NCI-H146 treated with DMSO at 0.1 percent for 48 hours (cell line): ENCODE results near the gene FMNL1.

Experiments
- DNase-seq: peaks from one replicate; lab custom pipeline; 2025; ENCODE audit not compliant: unreplicated experiment; lab: John Stamatoyannopoulos, UW

FMNL1 gene

DNA sequence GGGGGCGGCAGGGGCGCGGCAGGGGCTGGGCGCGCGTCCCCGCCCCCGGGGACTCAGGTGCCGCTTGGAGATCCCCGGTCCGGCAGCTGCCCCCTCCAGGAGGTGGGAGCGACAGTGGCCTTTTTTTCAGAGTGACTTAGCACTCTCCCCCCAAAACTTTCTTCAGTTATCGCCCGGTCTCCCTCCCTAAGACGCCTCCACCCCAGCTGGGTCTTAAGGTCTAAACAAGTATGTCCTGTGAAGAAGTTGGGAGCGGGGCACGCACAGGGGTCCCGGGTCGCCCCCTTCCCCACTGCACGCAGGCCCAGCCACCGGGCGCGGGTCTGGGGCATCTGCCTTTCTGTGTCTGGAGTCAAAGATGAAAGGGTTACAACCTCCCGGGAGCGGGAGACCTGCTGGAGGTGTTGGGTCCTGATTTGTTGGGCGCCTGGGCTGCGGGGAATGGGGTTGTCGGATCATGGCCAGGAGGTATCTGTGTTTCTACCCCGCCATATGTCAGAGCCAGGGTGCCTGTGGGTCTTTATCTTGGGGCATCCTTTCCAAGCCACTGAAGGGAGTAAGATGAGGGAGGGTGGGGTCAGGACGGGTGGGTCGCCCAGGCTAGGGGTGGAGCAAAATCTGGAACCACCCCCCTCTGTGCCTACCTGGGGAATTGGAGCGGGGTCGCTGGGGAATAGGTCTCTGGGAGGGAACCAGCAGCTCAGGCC is 757 bp downstream of the FMNL1 start:
- DNase-seq = no peak

DNA sequence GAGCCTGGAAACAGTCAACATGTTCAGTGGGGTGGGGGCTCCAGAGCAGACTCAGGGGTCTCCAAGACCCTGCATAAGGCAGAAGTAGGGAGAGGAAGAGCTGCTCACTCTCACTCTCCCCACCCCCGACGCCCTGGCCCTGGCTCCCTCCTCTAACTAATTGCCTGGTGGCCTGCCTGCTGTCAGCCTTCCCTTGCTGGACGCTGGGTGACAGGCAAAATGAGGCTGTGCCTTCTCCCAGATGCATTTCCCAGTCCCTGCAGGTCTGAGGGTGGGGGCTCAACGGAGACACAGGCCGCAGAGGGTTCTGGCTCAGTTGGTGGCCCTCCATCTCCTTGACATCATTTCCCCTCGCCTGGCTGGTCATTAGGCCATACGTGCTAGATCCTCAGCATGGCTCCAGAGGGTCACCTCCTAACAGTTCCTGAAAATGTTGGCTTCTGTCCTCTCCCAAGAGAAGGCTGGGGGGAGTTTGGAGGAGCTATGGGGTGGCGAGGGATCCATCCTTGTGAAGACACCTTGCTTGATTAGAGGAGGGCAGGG is 1.4 kb downstream of the FMNL1 start:
- DNase-seq = no peak

DNA sequence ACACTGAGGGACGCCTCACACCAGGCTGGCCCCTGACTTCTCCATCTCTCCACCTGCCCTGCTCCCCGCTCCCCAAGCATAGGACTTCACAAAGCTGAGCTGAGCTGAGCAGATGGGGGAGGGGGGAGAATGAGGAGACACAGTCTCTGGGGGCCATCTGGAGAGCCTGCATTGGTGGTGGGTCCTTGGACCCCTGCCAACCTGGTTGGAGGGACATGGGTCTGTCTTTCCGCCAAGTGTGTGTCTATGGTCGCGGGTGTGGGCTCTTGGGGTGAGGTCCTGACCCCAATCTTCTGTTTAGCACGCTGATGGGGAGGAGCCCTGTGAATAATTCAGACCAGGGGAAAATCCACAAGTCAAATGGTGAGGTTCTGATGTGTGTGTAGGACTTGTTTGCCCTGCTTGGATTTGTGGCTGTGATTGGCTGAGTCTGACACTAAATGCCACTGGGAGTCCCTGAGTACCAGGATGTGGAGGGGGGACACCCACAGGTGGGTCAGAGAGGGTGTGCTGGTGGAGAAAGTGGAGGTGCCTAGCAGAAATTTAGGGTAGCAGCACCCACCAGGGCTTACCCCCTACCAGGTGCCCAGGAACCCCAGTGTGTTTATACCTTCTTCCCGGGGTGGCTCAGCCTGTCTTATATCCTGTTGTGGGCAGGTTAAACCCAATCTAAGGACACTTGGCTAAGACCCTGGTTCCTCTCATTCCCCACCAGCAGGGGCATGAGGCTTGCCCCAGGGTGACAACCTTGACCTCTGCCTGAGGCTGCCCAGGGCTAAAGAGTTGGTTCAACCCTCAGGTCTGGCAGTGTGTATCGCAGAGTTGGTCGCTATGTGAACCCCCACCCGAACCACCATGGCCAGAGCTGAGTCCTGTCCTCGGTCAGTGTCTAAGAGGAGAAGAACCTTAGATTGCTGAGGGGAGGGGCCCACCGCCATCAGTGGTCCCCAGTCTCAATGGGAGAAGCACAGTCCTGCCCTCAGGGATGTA is 2.1 kb downstream of the FMNL1 start:
- DNase-seq = no peak

DNA sequence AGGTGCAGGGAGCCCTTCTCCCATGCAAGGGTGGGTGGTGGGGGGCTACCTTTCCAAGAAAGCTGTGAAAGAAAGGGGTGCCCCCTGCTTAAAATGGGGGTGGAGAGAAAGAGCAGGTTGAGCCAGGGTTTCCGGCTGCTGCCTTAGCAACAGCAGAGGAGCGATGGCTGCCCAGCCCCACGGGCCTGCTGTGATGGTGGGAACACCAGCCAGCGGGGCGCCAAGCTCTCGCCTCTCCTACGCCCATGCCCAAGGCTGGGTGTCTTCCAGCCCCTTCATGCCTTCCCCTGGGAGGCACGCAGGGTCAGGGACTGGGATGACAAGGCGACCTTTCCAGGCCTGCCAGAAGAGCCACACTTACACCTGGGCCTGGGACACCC is 3.0 kb downstream of the FMNL1 start:
- no peak for DNase-seq

DNA sequence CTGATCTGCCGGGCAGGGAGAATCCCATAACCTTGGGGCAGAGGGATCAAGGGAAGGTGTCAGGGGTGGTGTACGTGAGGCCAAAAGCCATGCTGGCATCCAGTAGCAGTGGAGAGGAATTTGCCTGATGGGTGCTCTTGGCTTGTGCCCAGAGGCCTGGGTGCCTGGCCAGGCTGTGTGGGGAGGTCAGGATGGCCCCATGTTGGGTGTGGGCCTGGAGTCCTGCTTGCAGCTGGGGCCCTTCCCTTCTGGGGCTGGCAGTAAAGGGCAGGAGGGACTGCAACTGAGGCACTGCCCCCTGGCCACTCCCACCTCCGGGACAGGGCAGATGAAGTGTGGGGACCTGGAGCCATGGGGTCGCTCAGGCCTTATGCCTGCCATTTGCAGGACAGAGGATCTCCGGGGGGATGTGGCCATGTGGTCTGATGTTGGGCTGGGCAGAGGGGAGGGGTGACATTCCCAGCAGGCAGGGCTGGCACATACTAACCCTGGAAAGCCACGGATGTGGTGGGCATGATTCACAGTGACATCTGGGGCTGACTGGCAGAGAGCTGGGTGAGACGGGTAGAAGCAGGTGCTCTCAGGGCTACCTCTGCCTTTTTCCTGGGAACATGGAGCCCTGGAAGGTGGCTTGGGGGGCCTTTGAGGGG is 3.5 kb downstream of the FMNL1 start:
- no peak for DNase-seq

DNA sequence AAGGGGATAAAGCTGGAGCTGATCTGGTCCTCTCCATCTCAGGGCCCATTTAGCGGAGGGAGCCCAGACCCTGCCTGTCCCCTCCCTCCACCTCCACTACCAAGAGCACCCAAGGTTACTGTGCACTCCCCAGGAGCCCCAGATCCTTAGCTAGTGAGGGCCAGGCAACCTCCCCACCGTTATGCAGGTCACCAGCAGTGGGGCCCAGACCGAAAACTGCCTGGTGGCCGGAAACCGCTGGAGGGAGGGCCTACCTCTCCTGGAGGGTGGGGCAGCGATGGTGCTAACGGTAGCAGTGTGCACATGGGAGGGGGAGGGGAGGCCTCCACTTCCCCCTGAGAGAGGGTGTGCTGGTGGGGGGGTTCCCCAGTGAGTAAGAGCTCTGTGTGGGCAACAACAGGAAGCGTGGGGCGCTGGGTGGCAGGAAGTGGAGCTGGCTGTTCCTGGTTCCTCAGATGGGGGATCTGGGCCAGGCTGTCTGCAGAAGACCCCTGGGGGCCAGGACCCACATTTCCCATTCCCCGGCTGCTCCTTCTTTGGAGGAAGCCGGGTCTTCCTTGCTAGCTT is 4.4 kb downstream of the FMNL1 start:
- no peak for DNase-seq

DNA sequence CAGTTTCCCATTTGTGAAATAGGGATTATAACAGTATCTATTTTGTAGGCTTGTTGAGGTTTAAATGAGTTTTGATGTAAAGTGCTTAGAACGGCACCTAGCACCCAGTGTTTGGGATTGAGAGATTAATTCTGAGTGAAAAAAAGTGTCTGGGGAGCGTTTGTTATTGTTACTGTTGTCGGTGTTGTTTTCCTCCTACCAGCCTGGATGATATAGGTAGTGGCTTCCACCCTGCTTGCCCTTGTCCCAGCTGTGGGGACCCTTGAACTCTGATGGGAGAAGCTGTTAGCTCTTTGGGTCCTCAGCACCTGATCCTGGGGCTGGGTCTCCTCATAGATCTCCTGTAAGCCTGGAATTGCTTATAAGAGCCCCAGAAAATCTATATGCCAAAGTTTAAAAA is 4.9 kb downstream of the FMNL1 start:
- DNase-seq = no peak

DNA sequence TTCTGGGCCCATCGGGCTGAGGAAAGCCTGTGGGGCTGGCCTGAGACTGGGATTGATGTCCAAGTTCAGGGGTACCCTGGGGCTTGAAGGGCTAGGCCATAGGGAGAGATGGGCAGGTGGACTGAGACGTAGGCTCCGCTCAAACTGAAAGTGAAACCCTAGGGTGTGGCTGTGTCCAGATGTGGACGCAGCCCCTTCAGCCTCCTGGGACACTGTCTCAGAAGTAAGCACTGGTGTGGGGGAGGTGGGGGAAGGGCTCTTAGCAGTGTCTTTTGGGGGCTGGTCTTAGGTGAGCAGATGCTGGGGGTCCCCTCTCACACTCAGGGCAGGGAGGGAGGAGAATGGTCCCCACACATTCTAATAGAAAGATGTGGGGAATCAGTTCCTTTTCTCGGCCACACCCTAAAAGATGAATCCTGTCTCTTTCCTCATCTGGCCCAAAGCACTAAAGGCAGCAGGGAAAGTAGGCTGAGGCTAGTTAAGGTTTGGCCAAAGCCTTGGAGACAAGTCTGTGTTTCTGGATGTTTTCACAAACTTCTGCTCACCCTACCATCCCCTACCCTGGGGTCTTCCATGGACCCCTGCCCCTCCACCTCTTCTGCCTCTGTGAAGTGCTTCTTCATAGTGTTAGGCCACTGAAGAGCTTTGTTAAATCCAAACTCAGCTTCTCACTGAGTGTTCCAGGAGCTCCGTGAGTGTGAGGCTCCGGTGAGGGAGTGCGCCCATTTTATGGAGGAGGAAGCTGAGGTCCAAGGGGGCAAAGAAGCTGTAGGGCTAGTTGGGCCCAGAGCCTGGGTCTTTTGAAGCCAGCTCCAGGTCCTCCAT is 5.6 kb downstream of the FMNL1 start:
- DNase-seq = no peak

DNA sequence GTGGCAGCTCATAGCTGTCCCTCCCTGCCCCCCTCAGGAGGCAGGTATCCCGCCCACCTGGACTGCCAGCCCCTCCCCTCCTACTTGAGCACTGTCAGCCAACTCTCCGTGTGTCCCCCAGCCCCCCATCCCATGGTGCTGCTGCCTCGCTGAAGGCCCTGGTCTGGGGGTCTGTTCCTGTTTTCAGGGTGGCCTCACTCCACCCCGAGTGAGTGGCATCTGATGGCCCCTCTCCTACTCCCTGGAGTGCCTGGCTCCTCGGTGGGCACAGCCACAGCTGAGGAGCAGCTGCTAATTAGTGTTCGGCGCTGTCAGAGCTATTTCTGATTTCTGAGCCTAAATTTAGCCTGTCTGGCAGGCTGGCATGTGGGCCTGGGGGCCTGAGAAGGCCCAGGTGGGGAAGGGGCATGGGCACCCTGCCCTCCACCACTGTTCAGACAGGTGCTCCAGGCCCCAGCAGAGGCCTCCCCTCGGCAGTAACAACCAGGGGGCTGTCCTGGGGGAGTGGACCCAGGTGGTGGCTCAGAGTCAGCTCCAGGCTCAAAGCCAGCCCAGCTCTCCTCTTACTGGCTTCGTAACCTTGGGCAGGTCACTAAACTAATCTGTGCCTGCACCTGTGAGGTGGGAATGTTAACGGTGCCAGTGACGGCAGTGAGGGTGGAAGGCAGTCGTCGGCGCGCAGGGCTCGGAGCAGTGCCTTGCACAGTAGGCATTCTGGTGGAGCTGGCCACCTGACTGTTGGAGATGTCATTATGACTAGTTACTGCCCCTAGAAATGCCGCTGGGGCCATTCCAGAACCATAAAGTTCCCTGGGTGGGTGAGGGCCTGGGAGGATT is 6.5 kb downstream of the FMNL1 start:
- DNase-seq = no peak

DNA sequence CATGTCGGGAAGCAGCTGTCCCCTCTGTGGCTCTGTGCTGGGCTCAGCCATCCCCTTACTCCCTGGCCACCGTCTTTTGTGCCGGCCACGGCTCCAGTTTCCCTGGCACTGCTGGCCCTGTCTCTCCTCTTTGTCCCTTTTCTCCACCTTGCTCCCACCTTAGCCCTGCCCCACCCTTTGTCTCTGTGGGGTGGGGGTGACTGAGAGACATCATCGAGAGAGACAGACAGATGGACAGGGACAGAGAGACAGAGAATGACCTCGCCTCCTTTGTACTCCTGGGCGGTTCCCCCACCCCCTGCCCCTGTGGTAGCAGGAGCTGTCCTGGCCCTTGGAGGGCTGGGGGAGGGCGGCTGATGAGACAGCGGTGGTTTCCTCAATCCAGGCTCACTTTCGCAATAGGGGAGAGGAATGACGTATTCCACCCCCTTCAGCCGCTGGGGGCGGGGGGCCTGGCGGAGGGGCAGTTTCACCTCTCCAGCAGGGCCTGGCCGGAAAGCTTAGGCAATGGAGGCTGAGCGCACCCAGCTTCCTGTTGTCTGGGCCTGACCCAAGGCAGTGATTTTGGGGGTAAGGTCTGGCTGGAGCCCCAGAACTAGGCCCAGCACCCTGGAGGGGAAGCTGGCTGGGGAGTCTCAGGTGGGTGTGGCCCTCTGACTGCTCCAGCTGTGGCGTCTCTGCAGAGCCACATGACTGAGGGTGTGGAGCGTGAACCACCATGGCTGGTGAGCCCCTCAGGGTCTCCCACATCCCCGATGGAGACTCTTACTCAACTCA is 7.3 kb downstream of the FMNL1 start:
- DNase-seq = no peak

DNA sequence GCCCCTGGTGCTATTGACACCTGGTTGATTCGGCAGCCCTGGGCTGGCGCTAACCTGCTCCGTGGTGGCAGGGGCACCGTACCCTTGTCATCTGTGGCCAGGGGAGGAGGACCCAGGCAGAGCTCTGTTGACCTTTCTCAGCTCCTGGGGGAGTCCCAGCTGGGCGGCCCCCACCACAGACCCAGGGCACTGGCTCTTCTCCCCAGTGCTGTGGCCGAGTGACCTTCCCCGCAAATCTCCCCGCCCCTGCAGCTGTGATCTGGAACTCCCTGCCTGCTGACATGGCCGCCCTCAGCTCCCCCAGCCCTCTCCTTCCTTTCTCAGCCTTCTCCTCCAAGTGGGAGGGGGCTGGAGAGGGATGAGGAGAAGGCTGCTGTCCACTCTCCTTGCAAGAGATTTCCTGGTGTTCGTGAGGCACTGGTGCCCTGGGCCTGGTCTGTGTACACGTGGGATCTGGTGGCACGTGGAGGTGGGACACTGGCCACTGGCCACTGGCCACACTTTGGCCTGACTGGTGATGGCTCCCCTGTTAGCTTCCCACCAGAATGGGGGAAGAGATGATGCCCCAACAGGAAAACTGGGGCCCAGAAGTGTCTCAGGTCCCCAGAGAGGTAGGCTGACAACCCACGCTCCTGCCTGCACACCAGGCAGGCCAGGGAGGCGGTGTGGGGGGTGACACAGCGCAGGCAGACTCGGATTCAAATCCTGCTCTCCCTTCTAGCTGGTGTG is 8.2 kb downstream of the FMNL1 start:
- DNase-seq = no peak

DNA sequence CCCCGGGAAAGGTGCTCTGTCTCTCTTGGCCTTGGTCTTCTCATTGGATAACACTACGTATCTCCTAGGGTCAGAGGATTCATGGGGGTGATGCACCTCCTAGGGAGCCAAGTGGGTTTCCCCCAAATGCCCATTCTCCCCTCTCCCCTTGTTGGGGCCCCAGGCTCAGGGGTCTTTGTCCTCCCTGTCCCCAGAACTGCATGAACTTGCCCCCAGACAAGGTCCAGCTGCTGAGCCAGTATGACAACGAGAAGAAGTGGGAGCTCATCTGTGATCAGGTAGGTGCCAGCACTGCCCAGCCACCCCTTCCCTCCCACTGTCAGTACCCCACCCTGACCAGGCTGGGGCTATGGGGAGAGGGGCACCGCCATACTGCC is 8.7 kb downstream of the FMNL1 start:
- no peak for DNase-seq

DNA sequence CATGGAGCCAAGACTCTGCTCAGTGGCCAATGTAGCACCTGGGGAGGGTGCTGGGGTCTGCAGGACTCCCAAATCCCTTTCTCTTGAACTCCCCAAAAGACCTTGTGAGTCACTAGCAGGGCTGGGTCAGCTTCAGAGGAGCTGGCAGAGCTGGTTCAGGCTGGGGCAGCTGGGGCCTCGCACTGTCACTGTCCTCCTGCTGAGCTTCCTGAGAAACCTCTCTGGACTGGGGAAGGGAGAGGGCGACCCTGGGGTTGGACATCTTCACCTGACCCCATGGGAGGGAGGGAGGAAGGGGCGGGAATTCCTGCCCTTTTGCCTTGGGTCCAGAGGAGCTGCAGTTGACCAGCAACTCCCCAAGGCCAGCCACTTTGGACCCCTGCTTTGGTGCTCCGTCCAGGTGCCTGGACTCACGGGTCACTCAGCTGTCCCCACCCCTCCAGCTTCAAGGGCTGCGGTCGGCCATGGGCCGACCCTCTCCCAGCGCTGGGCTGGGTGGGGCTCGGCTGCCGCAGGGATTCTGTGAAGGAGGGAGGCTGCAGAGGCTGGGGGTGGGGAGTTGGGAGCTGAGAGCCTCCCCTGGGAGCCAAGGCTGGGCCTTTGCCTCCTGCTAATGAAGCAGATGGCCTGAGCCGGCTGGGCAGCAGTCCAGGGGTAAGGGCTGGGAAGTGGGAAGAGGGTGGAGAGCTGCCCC is 9.2 kb downstream of the FMNL1 start:
- DNase-seq = no peak

DNA sequence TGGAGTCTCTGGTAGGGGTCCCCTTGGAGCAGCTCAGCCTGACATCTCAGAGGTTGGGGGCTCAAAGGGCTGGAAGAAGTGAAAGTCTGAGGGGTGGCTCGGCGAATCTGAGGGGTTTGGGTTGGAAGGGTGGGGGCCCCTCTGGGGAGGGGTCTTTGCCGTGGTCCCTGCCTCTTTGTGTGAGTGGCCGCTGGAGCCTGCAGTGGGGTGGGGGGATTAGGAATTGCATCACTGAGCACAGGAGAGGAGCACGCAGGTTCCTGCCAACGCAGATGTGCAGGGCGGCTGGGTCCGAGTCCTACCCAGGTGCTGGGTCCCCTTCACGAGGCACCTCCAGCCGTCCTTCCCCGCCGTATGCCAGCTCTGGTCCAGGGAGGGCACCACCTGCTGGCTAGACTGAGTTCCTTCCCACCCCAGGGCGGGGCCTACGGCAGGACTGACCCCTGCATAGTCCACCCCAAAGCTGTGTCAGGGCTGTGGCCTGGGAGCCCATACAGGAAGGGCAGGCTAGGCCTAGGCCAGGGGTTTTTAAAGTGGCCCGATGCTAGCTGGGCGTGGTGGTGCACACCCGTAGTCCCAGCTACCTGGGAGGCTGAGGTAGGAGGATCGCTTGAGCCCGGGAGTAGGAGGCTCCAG is 9.9 kb downstream of the FMNL1 start:
- DNase-seq = no peak

DNA sequence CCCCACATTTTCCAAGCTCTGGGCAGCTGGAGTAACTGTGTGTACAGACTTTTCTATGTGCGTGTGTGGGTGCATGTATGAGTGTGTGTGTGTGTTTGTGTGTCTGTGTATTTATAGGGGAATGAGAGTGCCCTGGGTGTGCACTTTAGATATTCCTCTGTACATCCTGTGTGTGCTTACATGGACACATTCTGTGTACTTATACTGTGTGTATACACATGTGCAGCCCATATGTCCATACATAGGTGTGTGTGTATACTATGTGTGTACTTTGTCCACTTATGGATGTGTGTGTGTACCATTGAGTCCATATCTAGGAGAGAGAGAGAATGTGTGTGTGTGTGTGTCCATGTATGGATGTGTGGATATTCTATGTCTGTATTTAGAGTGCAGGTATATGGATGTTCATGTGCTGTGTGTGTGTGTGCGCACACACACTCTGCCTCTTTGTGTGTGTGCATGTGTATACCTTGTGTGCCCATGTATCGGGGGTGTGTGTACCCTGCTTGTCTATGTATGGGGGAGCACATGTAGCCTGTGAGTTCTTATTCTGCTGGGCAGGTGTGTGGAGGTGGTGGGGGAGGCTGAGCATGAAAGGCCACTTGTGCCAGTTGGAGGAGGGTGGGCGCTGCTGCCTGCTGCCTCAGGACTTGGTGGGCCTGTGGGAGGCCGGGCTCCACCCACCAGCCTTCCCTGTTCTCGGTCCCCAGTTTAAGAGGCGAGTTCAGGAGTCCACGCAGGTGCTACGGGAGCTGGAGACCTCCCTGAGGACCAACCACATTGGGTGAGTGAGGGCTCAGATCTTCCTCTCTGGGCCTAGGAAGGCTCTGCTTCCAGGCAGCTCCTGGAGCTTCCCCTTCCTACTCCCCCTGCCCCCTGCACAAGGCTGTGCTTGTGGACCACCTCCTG is 11.1 kb downstream of the FMNL1 start:
- DNase-seq = no peak

DNA sequence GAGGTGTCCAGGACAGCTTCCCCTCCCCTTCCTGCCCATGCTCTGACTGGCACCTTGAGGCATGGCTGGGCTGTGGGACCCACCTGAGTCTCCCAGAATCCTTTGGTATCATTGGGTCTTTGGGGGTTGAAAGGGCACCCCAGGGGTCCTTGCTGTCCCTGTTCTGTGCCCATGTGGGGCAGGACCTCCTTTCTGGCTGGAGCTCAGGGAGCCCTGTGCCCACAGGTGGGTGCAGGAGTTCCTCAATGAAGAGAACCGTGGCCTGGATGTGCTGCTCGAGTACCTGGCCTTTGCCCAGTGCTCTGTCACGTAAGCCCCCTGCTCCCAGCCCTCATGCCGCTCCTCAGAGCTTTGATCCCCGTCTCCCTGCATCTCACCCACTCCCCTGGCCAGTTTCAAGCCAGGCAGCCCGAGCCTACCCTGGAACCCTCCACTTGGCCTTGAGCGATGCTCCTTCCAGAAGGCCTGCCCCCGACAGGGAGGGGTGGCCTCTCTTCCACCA is 11.8 kb downstream of the FMNL1 start:
- no peak for DNase-seq
